Body of pancreas (tissue), 4 donors: Measurements from ENCODE around the gene MIA. TPM values are rescaled to one million over a fixed set of nuclear protein-coding genes. Genes with fewer than 3 reads are reported as not detected.

Experiments
- ATAC-seq: fragments of 150-250 bp; one replicate; pipeline ENCODE4 v1.9.1; 2016
- DNase-seq, 4 donors: peaks; one replicate each; pipeline ENCODE4 v3.0.0-alpha.2; 2019
- H3K27ac ChIP-seq, 4 donors: fragments of 200-600 bp; sonication (generic); 1 replicate in 3 of 4; 2 replicates in 1 of 4; pipeline versions ENCODE4 v1.5.1 to v1.6.1; 2016 to 2019; ENCODE audit warnings: mild to moderate bottlenecking in 1 of 4, mixed read lengths in 1 of 4, moderate library complexity in 1 of 4
- H3K27me3 ChIP-seq, 2 donors: fragments of 200-600 bp; sonication (generic); one replicate each; pipeline ENCODE4 v1.6.0; 2016; ENCODE audit warnings: mild to moderate bottlenecking in 1 of 2
- H3K36me3 ChIP-seq, 2 donors: fragments of 200-600 bp; sonication (generic); replicated peaks in 1 of 2; 2 replicates each; pipeline ENCODE4 v1.5.1; 2016; ENCODE audit warnings: low read depth in 2 of 2; ENCODE audit not compliant: insufficient read depth in 1 of 2
- H3K4me1 ChIP-seq: fragments of 200-600 bp; sonication (generic); one replicate; pipeline ENCODE4 v1.6.0; 2016
- H3K4me3 ChIP-seq, 2 donors: fragments of 200-600 bp; sonication (generic); 1 replicate in 1 of 2; 2 replicates in 1 of 2; pipeline ENCODE4 v1.5.1; 2016 to 2019
- H3K9me3 ChIP-seq, 3 donors: fragments of 200-600 bp; sonication (generic); 1 replicate in 2 of 3; 2 replicates in 1 of 3; pipeline ENCODE4 v1.5.1; 2016
- CTCF ChIP-seq, 7 experiments: fragments of 450-650 bp in 4 of 7; fragments of 200-600 bp in 3 of 7; sonication (generic) in 3 of 7; IDR thresholded peaks; one replicate each; pipeline ENCODE4 v1.5.1; 2016 to 2019; ENCODE audit warnings: antibody characterized with exemption in 7 of 7
- POLR2A ChIP-seq, 3 donors: fragments of 450-650 bp; IDR thresholded peaks; one replicate each; pipeline ENCODE4 v1.6.1; 2016; ENCODE audit warnings: antibody characterized with exemption in 3 of 3, mild to moderate bottlenecking in 2 of 3
- WGBS, 2 donors: methylation state at CpG; one replicate each; pipeline ENCODE4 v1.1.5; 2017; 5-methylcytosine and 5-hydroxymethylcytosine counted together
- intact Hi-C: fragments of 100-400 bp; cut with DNase I; formaldehyde crosslinking; loops from one replicate; pipeline ENCODE4 v1.15.1; 2023
- total RNA-seq, 2 donors: library from RNA; depleted of rRNA; stranded (reverse); fragments of >200 nt; gene quantifications; one replicate each; pipeline ENCODE4 v1.1.0, GENCODE V29; 2016

The MIA gene
- total RNA-seq, 2 donors from 2014 or later: 5.9 TPM; not detected in 1

- no peak for ATAC-seq
- no peaks in the 10 kb centered on the region for H3K9me3 ChIP-seq
- peaks cover 74% of the 10 kb centered on the region for H3K4me1 ChIP-seq
- no peaks in the 10 kb centered on the region for H3K27me3 ChIP-seq
- TF ChIP-seq CTCF (IDR thresholded peaks at IDR 0.05) (no peak), POLR2A (IDR thresholded peaks at IDR 0.05) (no peak)
- no peaks in the 10 kb centered on the region for H3K36me3 ChIP-seq
- 47 to 57% methylated on average over 4 to 9 of the region's 9 CpGs for WGBS, 2 donors
- DNase-seq: no peak
- peak overlapping the region; percentile 61 to 69 (median 68) for H3K27ac ChIP-seq
- H3K4me3 ChIP-seq: no peak overlapping the region
- intact Hi-C loops: no loop called here
Observed at GRCh38 chr19:40803170-40803856, 28.0 kb downstream of the MIA start.

- Histone ChIP-seq H3K36me3 (no peaks in the 10 kb centered on the region), H3K9me3 (no peaks in the 10 kb centered on the region), H3K4me3 (no peak overlapping the region), H3K4me1 (peaks cover 74% of the 10 kb centered on the region), H3K27me3 (no peaks in the 10 kb centered on the region), H3K27ac (peak overlapping the region; percentile 58 to 69 (median 68))
- peak; percentile 70 to 90 (median 82) for DNase-seq
- no peak for ATAC-seq
- no peak for TF ChIP-seq POLR2A (IDR thresholded peaks at IDR 0.05)
- no peak for TF ChIP-seq CTCF (IDR thresholded peaks at IDR 0.05)
- intact Hi-C loops: no loop called here
- WGBS, 2 donors: 52% methylated on average over 6 of the region's 6 CpGs
Observed at GRCh38 chr19:40803857-40804782, 28.8 kb downstream of the MIA start.

- intact Hi-C loops: no loop called here
- WGBS, 2 donors: 7 to 20% methylated on average over 4 to 7 of the region's 7 CpGs
- ATAC-seq: no peak
- H3K27ac ChIP-seq: peak overlapping the region; percentile 30 to 69 (median 50)
- DNase-seq: peak in 1 of 4 donors; percentile 46
- H3K4me1 ChIP-seq: peaks cover 81% of the 10 kb centered on the region
- no peaks in the 10 kb centered on the region for H3K36me3 ChIP-seq
- no peak for TF ChIP-seq POLR2A (IDR thresholded peaks at IDR 0.05)
- TF ChIP-seq CTCF (IDR thresholded peaks at IDR 0.05): peak in 3 of 7 experiments; percentile 10 to 33 (median 16)
- no peaks in the 10 kb centered on the region for H3K27me3 ChIP-seq
- H3K9me3 ChIP-seq: no peaks in the 10 kb centered on the region
- H3K4me3 ChIP-seq: no peak overlapping the region
Observed at GRCh38 chr19:40804783-40805242, 29.5 kb downstream of the MIA start.

GRCh38 chr19:40805258-40805868 lies 30.0 kb downstream of the MIA start:
- no peaks in the 10 kb centered on the region for H3K27me3 ChIP-seq
- H3K4me3 ChIP-seq: no peak overlapping the region
- no peaks in the 10 kb centered on the region for H3K36me3 ChIP-seq
- ATAC-seq: peak; percentile 28
- intact Hi-C loops: no loop called here
- H3K4me1 ChIP-seq: peaks cover 81% of the 10 kb centered on the region
- peak overlapping the region; percentile 30 to 69 (median 50) for H3K27ac ChIP-seq
- WGBS, 2 donors: 20 to 55% methylated on average over 1 to 2 of the region's 2 CpGs
- peak; percentile 63 to 83 (median 76) for DNase-seq
- no peaks in the 10 kb centered on the region for H3K9me3 ChIP-seq
- TF ChIP-seq CTCF (IDR thresholded peaks at IDR 0.05): no peak
- no peak for TF ChIP-seq POLR2A (IDR thresholded peaks at IDR 0.05)
